GM23338 (cell line): ENCODE measurements around the gene NHS. TPM values are rescaled to one million over a fixed set of nuclear protein-coding genes. Genes with fewer than 3 reads are reported as not detected.
A peak's percentile ranks its signal among the peaks of the same experiment; 100 is the strongest.

Experiments used
- ATAC-seq: fragments of 200-7000 bp; cut with Tn5 transposase; 3 replicates; pipeline ENCODE4 v1.9.1; 2020
- DNase-seq: peaks from one replicate; pipeline ENCODE4 v3.0.0-alpha.2; 2015; ENCODE audit warnings: low spot score
- H2AFZ ChIP-seq: fragments of 200-600 bp; sonication (generic); 2 replicates; pipeline ENCODE4 v1.8.0; 2016; ENCODE audit warnings: antibody characterized with exemption, mild to moderate bottlenecking, moderate library complexity
- H3F3A ChIP-seq: fragments of 200-600 bp; sonication (generic); replicated peaks from 2 replicates; pipeline ENCODE4 v1.8.0; 2017; ENCODE audit warnings: antibody characterized with exemption, mixed run types, low read depth
- H3K27ac ChIP-seq: fragments of 200-600 bp; sonication (generic); 2 replicates; pipeline ENCODE4 v1.6.1; 2016; ENCODE audit warnings: low read depth
- H3K27me3 ChIP-seq: fragments of 200-600 bp; sonication (generic); 2 replicates; pipeline ENCODE4 v1.8.0; 2016; ENCODE audit warnings: mild to moderate bottlenecking, mixed run types, moderate library complexity; ENCODE audit not compliant: insufficient read depth
- H3K36me3 ChIP-seq: fragments of 200-600 bp; sonication (generic); 2 replicates; pipeline ENCODE4 v1.8.0; 2016; ENCODE audit warnings: mild to moderate bottlenecking; ENCODE audit not compliant: insufficient read depth
- H3K4me1 ChIP-seq: fragments of 200-600 bp; sonication (generic); 2 replicates; pipeline ENCODE4 v1.8.0; 2016; ENCODE audit warnings: mild to moderate bottlenecking, moderate library complexity; ENCODE audit not compliant: insufficient read depth
- H3K4me2 ChIP-seq: fragments of 200-600 bp; sonication (generic); 2 replicates; pipeline ENCODE4 v1.7.1; 2017; ENCODE audit warnings: mixed run types
- H3K4me3 ChIP-seq: fragments of 200-600 bp; sonication (generic); 2 replicates; pipeline ENCODE4 v1.6.1; 2016; ENCODE audit warnings: mixed run types
- H3K79me2 ChIP-seq: fragments of 200-600 bp; sonication (generic); replicated peaks from 2 replicates; pipeline ENCODE4 v1.8.0; 2017; ENCODE audit warnings: mild to moderate bottlenecking; ENCODE audit not compliant: insufficient read depth
- H3K9me2 ChIP-seq: fragments of 200-600 bp; sonication (generic); 2 replicates; pipeline ENCODE4 v1.8.0; 2017; ENCODE audit not compliant: insufficient read depth
- H4K20me1 ChIP-seq: fragments of 200-600 bp; sonication (generic); replicated peaks from 2 replicates; pipeline ENCODE4 v1.8.0; 2017; ENCODE audit warnings: mild to moderate bottlenecking; ENCODE audit not compliant: insufficient read depth
- H3K27ac Mint-ChIP-seq: 2 replicates; pipeline ENCODE4 v1.8.0; 2020; ENCODE audit warnings: inconsistent platforms, mild to moderate bottlenecking, moderate library complexity, mixed read lengths
- H3K27me3 Mint-ChIP-seq: 3 replicates; pipeline ENCODE4 v1.8.0; 2022; ENCODE audit warnings: low read depth, mild to moderate bottlenecking, moderate library complexity, mixed read lengths, inconsistent platforms; ENCODE audit not compliant: insufficient read depth, poor library complexity
- H3K36me3 Mint-ChIP-seq: 3 replicates; pipeline ENCODE4 v1.8.0; 2021; ENCODE audit warnings: low read depth, mild to moderate bottlenecking, inconsistent platforms, moderate library complexity, mixed read lengths
- H3K4me1 Mint-ChIP-seq: 3 replicates; pipeline ENCODE4 v1.8.0; 2020; ENCODE audit warnings: mild to moderate bottlenecking, inconsistent platforms, mixed read lengths
- H3K4me3 Mint-ChIP-seq: 3 replicates; pipeline ENCODE4 v1.8.0; 2021; ENCODE audit warnings: moderate library complexity, mild to moderate bottlenecking, inconsistent platforms, mixed read lengths
- H3K9me3 Mint-ChIP-seq: 3 replicates; pipeline ENCODE4 v1.8.0; 2020; ENCODE audit warnings: moderate library complexity, mild to moderate bottlenecking, inconsistent platforms, mixed read lengths
- CREB1 ChIP-seq: fragments of 250-450 bp; sonication (Bioruptor Pico); IDR thresholded peaks from 2 replicates; pipeline ENCODE4 v1.5.0; 2020; ENCODE audit warnings: low read depth, mild to moderate bottlenecking, moderate library complexity
- CTCF ChIP-seq, 2 experiments: fragments of 200-600 bp in 1 of 2; sonication (generic) in 1 of 2; conservative IDR thresholded peaks; 2 replicates each; pipeline versions ENCODE4 v1.5.1 to v1.6.1; 2016 to 2017; ENCODE audit warnings: antibody characterized with exemption in 2 of 2, low read depth in 2 of 2, mild to moderate bottlenecking in 2 of 2, moderate library complexity in 1 of 2
- EZH2 ChIP-seq: fragments of 200-600 bp; sonication (generic); IDR thresholded peaks from one replicate; pipeline ENCODE4 v1.8.0; 2017; ENCODE audit warnings: antibody characterized with exemption, mild to moderate bottlenecking, low read depth; ENCODE audit not compliant: unreplicated experiment
- JUNB ChIP-seq: IDR thresholded peaks from one replicate; pipeline ENCODE4 v1.6.1; 2016; ENCODE audit warnings: antibody characterized with exemption; ENCODE audit not compliant: unreplicated experiment
- NANOG ChIP-seq: IDR thresholded peaks from 2 replicates; pipeline ENCODE4 v1.6.1; 2016; ENCODE audit warnings: antibody characterized with exemption, borderline replicate concordance
- POLR2AphosphoS5 ChIP-seq: IDR thresholded peaks from 2 replicates; pipeline ENCODE4 v1.6.1; 2016; ENCODE audit warnings: antibody characterized with exemption, low read depth
- REST ChIP-seq: IDR thresholded peaks from one replicate; pipeline ENCODE4 v1.6.1; 2018; ENCODE audit warnings: antibody characterized with exemption; ENCODE audit not compliant: unreplicated experiment
- ZNF114 ChIP-seq: fragments of 250-450 bp; sonication (Bioruptor Pico); IDR thresholded peaks from 2 replicates; pipeline ENCODE4 v1.5.0; 2020; ENCODE audit warnings: mild to moderate bottlenecking, moderate library complexity
- ZNF331 ChIP-seq: fragments of 250-450 bp; sonication (Bioruptor Pico); IDR thresholded peaks from 2 replicates; pipeline ENCODE4 v1.5.0; 2020; ENCODE audit warnings: low read depth, mild to moderate bottlenecking, moderate library complexity
- ZNF462 ChIP-seq: fragments of 250-450 bp; sonication (Bioruptor Pico); IDR thresholded peaks from 2 replicates; pipeline ENCODE4 v1.5.0; 2020; ENCODE audit warnings: mild to moderate bottlenecking, moderate library complexity
- polyA plus RNA-seq: library from polyadenylated mRNA; unstranded; fragments of >200 nt; fragmentation: Nextera tagmentation; extraction: Ambion mirVana; gene quantifications from 2 replicates; pipeline ENCODE4 v1.2.1, GENCODE V29; 2016
- total RNA-seq: library from RNA; depleted of rRNA; stranded (reverse); fragments of >200 nt; shearing (Covaris generic); gene quantifications from 2 replicates; pipeline ENCODE4 v1.2.3, GENCODE V29; 2014

NHS gene
- total and polyA plus RNA-seq, 2 experiments from 2014 or later, result 1.8 to 8.2 TPM

- no peaks in the 10 kb centered on the region for H4K20me1 ChIP-seq
- H3K27me3 Mint-ChIP-seq, result peaks cover 3% of the 10 kb centered on the region
- H3K27me3 ChIP-seq, result no peaks in the 10 kb centered on the region
- H3K36me3 ChIP-seq, result no peaks in the 10 kb centered on the region
- no peaks in the 10 kb centered on the region for H3K79me2 ChIP-seq
- H3K9me3 Mint-ChIP-seq, result no peaks in the 10 kb centered on the region
- H2AFZ ChIP-seq, result no peak overlapping the region
- H3K27ac ChIP-seq, result no peak overlapping the region
- peak overlapping the region; percentile 38; the same call in 1 of the 2 replicates for H3K4me2 ChIP-seq
- peak overlapping the region; percentile 48 for H3K27ac Mint-ChIP-seq
- H3K4me3 Mint-ChIP-seq, result no peak overlapping the region
- ATAC-seq, result no peak
- peaks cover 14% of the 10 kb centered on the region for H3K4me1 ChIP-seq
- no peak overlapping the region for H3K4me3 ChIP-seq
- TF ChIP-seq REST, result no peak
- no peak for TF ChIP-seq CREB1 (CRISPR knock-in tag)
- no peak for TF ChIP-seq POLR2AphosphoS5
- TF ChIP-seq NANOG, result no peak
- peaks cover 56% of the 10 kb centered on the region for H3K4me1 Mint-ChIP-seq
- DNase-seq, result no peak
- H3K36me3 Mint-ChIP-seq, result no peaks in the 10 kb centered on the region
- no peaks in the 10 kb centered on the region for H3K9me2 ChIP-seq
- no peaks in the 10 kb centered on the region for H3F3A ChIP-seq
Measured at GRCh38 chrX:17547658-17548057, 172.7 kb downstream of the NHS start.

GRCh38 chrX:17549107-17549651 is 174.2 kb downstream of the NHS start:
- H3K4me1 Mint-ChIP-seq, result peaks cover 61% of the 10 kb centered on the region
- peaks cover 3% of the 10 kb centered on the region for H3K27me3 Mint-ChIP-seq
- H3K36me3 Mint-ChIP-seq, result no peaks in the 10 kb centered on the region
- Histone ChIP-seq H3K27me3 (no peaks in the 10 kb centered on the region), H3K4me3 (peak overlapping the region; percentile 23; the same call in 1 of the 2 replicates), H3K79me2 (no peaks in the 10 kb centered on the region), H3F3A (no peaks in the 10 kb centered on the region), H4K20me1 (no peaks in the 10 kb centered on the region), H3K4me1 (peaks cover 14% of the 10 kb centered on the region), H3K4me2 (peak overlapping the region; percentile 68), H3K9me2 (no peaks in the 10 kb centered on the region), H3K36me3 (no peaks in the 10 kb centered on the region), H3K27ac (no peak overlapping the region; the same call in 1 of the 2 replicates), H2AFZ (no peak overlapping the region)
- H3K9me3 Mint-ChIP-seq, result no peaks in the 10 kb centered on the region
- no peak for DNase-seq
- peak overlapping the region; percentile 43 for H3K4me3 Mint-ChIP-seq
- peak overlapping the region; percentile 39; the same call in 1 of the 2 replicates for H3K27ac Mint-ChIP-seq
- ATAC-seq, result peak; percentile 88
- TF ChIP-seq ZNF114 (CRISPR knock-in tag), result no peak
- no peak for TF ChIP-seq POLR2AphosphoS5
- TF ChIP-seq ZNF331, result no peak
- no peak for TF ChIP-seq CREB1 (CRISPR knock-in tag)
- TF ChIP-seq EZH2, result no peak
- TF ChIP-seq ZNF462 (CRISPR knock-in tag), result no peak
- no peak for TF ChIP-seq NANOG
- TF ChIP-seq CTCF (conservative IDR thresholded peaks at IDR 0.05; ENCODE audit: low read depth in 2 of 2), result no peak
- TF ChIP-seq JUNB, result no peak
